WERI-Rb-1 (cell line): ENCODE measurements around the gene RYR3.

Source experiments
- DNase-seq: peaks from one replicate; pipeline ENCODE4 v3.0.0-alpha.2; 2020
- H3K27ac ChIP-seq: fragments of 250-450 bp; sonication (Bioruptor Pico); 2 replicates; pipeline ENCODE4 v1.5.1; 2020; ENCODE audit warnings: mild to moderate bottlenecking, moderate library complexity
- H3K27me3 ChIP-seq: fragments of 250-450 bp; sonication (Bioruptor Pico); 2 replicates; pipeline ENCODE4 v1.5.1; 2021; ENCODE audit warnings: mild to moderate bottlenecking, low read depth, moderate library complexity; ENCODE audit not compliant: insufficient read depth, severe bottlenecking
- H3K36me3 ChIP-seq: fragments of 250-450 bp; sonication (Bioruptor Pico); 2 replicates; pipeline ENCODE4 v1.5.1; 2020; ENCODE audit warnings: mild to moderate bottlenecking, moderate library complexity
- H3K4me3 ChIP-seq: 2 replicates; pipeline ENCODE4 v1.5.1; 2011; ENCODE audit warnings: low read depth, mild to moderate bottlenecking, control low read depth, low read length
- H3K9me3 ChIP-seq: fragments of 250-450 bp; sonication (Bioruptor Pico); 2 replicates; pipeline ENCODE4 v1.5.1; 2021; ENCODE audit warnings: mild to moderate bottlenecking, moderate library complexity; ENCODE audit not compliant: severe bottlenecking
- TF ChIP-seq, protein P1 (sequence below): IDR thresholded peaks from 2 replicates; pipeline ENCODE4 v1.5.1; 2011; ENCODE audit warnings: low read depth, mild to moderate bottlenecking, control low read depth, inconsistent platforms, low read length

The RYR3 gene

DNA sequence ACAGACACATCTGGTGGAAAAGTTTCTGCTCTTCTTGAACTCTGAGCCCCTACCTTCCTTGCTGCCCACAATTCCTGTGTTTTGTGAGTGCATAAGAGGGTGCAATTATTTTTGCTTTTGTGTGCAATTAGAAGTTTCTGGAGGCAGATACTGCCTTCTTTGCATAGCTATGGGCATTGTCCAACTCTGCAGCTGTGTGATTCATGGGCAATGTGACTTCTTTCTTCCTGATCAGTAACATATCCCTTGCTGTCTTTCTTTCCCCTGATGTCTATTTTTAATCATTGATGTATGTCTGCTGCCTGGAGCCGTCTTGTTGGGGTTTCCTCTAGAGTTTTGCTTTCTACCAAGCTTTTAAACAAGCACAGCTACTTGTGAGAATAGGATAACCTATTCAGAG is 336.0 kb downstream of the RYR3 start:
- DNase-seq, result no peak
- no peaks in the 10 kb centered on the region for H3K36me3 ChIP-seq
- H3K4me3 ChIP-seq, result no peak overlapping the region
- peaks cover 4% of the 10 kb centered on the region for H3K27me3 ChIP-seq
- TF ChIP-seq, protein P1, sequence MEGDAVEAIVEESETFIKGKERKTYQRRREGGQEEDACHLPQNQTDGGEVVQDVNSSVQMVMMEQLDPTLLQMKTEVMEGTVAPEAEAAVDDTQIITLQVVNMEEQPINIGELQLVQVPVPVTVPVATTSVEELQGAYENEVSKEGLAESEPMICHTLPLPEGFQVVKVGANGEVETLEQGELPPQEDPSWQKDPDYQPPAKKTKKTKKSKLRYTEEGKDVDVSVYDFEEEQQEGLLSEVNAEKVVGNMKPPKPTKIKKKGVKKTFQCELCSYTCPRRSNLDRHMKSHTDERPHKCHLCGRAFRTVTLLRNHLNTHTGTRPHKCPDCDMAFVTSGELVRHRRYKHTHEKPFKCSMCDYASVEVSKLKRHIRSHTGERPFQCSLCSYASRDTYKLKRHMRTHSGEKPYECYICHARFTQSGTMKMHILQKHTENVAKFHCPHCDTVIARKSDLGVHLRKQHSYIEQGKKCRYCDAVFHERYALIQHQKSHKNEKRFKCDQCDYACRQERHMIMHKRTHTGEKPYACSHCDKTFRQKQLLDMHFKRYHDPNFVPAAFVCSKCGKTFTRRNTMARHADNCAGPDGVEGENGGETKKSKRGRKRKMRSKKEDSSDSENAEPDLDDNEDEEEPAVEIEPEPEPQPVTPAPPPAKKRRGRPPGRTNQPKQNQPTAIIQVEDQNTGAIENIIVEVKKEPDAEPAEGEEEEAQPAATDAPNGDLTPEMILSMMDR, result no peak
- H3K27ac ChIP-seq, result no peak overlapping the region
- no peaks in the 10 kb centered on the region for H3K9me3 ChIP-seq

DNA sequence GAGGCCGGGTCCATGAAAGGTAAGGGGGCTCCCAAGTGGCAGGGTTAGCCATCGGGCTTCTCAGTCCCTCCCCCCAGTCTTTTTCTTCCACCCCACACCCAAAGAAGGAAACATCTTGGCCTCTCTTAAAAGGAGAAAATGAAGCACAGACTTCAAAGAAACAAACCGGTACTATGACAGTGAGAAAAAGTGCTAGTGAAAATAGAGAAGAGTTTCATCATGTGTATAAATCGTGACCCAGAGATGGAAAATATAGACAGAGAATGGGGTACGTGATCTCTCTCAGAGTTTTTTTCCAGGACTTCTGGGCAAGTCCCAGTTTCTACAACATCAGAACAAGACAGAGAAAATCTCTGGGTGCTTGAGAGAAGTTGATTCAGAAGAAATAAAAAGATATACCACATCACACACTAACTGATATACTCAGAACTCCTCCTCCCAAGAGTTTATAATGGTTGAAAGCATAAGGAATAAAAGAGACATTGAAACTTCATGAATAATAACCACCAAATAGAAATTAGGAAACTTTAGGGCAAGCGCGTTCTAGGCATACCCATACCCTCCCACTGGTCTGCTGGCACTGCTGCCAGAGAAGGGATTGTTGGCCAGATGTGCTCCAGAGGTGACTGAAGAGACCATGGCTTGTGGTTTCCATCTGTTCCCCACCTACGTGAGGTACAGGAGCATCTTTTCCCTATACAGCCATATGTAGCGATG is 338.6 kb downstream of the RYR3 start:
- Histone ChIP-seq H3K36me3 (no peaks in the 10 kb centered on the region), H3K27me3 (peaks cover 4% of the 10 kb centered on the region), H3K9me3 (no peaks in the 10 kb centered on the region), H3K27ac (no peak overlapping the region), H3K4me3 (no peak overlapping the region)
- TF ChIP-seq, protein P1, result no peak
- no peak for DNase-seq

DNA sequence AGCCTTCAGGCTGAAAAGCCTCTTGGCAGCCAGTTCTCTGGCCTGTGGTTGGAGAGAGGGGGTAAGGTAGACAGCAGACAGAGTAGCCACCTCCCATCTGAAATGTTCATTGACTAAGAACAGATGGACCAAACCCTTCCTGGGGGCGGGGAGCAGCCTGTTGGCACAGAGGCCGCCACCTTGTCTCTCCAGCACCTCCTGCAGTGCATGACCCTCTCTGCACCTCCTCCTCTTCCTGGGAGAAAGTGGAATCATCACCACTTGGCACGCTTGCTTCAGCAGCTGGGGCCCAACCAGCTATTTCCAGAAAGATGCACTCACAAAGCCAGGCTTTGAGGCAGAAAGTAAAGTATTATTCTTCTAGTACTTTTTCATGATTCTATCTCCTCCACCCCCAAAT is 344.1 kb downstream of the RYR3 start:
- DNase-seq, result peak; percentile 70
- TF ChIP-seq, protein P1, result peak; percentile 81
- Histone ChIP-seq H3K36me3 (no peaks in the 10 kb centered on the region), H3K9me3 (no peaks in the 10 kb centered on the region), H3K27me3 (no peaks in the 10 kb centered on the region), H3K4me3 (no peak overlapping the region), H3K27ac (no peak overlapping the region)

DNA sequence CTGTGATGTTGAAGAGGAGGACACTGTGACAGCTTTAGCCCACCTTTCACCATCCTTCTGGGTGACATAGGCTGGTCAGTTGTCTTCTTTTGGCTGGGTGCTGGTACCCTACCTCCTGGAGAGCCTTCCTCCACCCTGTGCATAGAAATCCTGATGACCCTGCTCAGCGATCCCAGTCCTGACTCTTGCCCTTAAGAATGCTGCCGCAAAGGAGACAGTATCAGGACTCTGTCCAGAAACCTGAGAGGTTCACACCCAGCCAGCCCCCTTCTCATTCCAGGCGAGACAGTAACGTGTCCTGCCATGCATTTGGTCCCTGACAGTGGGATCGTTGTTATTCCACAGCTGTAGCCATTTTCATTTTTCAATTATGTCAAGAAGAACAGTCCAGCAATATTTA is 344.7 kb downstream of the RYR3 start:
- no peak overlapping the region for H3K27ac ChIP-seq
- no peak for DNase-seq
- TF ChIP-seq, protein P1, result no peak

DNA sequence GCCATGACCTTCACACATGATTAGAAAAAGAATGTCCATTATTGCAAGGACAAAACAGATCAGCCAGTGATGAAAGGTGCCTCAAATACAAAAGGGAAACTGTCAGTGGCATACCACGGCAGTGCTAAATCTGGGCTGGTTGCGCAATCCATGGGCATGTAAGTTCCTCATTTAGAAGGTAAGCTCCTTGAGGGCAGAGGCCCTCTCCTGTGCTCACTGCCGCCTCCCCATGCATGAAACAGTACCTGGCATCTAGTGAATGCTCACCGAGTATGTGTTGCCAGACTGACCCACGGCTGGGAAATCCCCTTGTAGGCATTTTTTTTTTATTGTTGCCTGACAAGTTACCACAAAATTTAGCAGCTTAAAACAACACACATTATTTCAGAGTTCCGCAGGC is 345.4 kb downstream of the RYR3 start:
- Histone ChIP-seq H3K27ac (no peak overlapping the region), H3K4me3 (no peak overlapping the region), H3K27me3 (no peaks in the 10 kb centered on the region), H3K9me3 (no peaks in the 10 kb centered on the region), H3K36me3 (no peaks in the 10 kb centered on the region)
- TF ChIP-seq, protein P1, result no peak
- no peak for DNase-seq

More for the DNA sequence above, 344.7 kb downstream of the RYR3 start:
- no peaks in the 10 kb centered on the region for H3K27me3 ChIP-seq
- H3K9me3 ChIP-seq, result no peaks in the 10 kb centered on the region
- no peak overlapping the region for H3K4me3 ChIP-seq
- no peaks in the 10 kb centered on the region for H3K36me3 ChIP-seq

DNA sequence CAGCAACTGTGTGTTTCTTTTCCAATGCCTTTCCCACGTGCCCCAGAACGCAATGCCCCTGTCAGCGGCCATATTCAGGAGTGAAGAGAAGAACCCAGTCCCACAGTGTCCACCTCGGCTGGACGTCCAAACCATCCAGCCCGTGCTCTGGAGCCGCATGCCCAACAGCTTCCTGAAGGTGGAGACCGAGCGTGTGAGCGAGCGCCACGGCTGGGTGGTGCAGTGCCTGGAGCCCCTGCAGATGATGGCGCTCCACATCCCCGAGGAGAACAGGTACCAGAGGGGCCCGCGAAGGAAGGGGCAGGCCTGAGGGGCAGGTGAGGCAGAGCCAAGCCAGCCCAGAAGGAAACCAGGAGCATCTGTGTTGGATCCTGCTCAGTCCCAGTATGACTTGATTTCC is 349.4 kb downstream of the RYR3 start:
- no peaks in the 10 kb centered on the region for H3K9me3 ChIP-seq
- TF ChIP-seq, protein P1, result no peak
- DNase-seq, result no peak
- H3K27me3 ChIP-seq, result no peaks in the 10 kb centered on the region
- H3K36me3 ChIP-seq, result no peaks in the 10 kb centered on the region
- H3K4me3 ChIP-seq, result no peak overlapping the region
- no peak overlapping the region for H3K27ac ChIP-seq
